Hematopoietic multipotent progenitor cell treated with erythropoietin and hydrocortisone succinate and interleukin-3 and kit ligand, for 6 days (in vitro differentiated cells): ENCODE data around the gene ARL15.

Experiments
- DNase-seq: peaks from one replicate; pipeline ENCODE4 v3.0.0-alpha.2; 2015

The ARL15 gene

DNA sequence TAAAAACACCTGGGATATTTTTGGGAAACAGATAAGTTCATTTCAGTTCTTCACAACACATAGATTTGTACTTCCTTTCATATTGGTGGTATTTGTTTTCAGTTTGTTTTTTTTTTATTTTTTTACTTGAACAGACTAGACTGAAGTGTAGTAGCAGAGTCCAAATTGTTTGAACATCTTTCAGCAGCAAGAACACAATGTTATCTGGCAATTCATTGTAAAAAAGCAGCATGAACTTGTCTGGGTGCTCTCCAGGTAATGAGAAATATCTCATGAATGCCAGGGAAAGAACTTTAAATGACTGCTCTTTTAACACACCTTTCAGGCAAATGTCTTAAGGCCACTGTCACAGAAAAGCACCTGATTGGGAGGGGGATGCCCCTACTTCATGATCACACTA lies 113.4 kb downstream of the ARL15 start:
- no peak for DNase-seq

DNA sequence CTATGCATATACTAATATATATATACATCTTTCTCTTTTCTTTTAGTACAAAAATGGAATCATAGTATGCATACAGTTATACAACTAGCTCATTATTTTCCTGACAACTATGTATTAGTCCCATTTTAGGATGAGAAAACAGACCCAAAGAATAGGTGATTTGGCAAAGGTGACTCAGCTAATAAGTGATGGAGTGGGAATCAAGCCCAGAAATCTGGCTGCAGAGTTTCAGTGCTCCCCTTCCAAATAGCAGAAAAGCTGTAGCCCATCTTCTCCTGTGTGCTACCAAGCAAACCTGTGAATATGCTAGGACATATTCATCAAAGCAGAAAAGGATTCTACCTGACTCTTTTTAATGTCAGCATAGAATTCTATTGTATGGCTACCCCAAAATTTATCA lies 114.7 kb downstream of the ARL15 start:
- no peak for DNase-seq

DNA sequence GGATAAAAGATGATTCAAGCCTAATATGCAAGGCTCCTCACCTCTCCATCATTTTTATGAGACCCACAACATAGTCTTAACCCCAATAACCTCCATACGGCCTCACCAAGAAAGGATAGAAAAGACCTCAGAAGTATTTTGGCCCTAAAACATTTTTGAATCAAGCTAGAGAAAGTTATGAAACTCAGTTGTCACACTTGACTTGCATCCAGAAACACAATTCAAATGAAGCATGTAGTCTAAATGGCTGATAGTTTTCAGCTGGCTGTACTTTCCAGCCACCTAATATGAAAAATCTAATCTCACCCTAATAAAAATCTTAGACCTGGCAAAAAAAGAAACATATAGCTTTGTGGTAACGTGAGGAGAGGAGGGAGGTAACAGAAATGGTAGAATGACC lies 116.1 kb downstream of the ARL15 start:
- DNase-seq: no peak

DNA sequence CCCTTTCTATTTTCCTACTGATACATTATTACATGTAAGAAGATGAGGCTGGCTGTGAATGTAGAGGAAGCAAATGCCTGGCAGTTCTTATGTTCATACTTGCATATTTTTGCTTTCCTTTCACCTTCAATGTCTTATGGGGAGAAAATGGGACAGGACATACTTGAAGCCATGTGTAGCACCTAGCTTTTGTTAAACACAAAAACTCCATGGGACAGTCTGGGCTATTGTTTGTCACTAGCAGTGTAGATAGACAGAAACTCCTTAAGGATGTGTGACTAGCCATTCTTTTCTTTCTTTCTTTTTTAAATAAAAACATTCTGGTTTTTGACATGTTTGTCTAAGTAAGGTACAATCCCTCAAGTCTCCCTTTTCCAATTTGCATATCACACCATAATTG lies 122.7 kb downstream of the ARL15 start:
- DNase-seq: no peak

DNA sequence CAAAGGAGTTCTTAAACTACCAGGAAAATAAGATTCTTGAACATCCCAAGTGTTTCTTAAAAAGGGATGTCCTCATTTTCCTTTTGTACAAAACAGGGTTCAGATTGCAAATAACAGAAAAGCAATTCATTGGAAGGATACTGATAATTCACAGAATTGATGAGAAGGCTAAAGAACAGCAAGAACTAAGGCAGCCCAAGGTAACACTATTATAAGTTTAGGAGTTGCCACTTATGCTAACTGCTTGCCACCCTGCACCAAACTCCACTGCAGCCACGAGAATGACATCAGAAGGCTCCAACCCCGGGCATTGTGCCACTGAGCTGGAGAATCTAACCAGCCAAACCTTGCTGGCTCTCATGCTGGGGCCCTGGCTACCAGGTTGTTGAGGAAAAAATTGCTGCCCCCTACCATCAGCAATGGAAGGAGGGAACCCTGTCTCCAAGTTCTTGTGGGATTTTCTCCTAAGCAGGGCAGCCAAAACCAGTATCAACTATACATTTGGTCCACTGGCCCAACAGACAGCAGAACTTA lies 123.4 kb downstream of the ARL15 start:
- no peak for DNase-seq

DNA sequence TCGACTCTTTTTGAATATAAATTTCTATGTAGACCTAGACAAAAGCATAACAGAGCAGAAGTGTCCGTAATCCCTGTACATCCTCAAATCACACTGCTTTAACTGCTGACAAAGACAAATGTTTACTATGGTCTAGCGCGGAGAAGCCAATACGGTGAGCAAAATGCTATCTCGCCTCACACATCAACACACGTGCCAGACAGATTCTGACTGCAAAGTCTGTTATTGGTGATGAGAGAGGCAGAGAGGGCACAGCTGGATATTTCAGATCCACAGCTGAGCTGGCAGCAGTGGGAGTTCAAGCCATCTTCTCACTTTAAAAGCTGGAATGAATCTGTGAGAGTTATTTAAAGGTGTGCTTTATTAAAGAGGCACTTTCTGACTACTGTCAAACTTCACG lies 124.3 kb downstream of the ARL15 start:
- DNase-seq: no peak

DNA sequence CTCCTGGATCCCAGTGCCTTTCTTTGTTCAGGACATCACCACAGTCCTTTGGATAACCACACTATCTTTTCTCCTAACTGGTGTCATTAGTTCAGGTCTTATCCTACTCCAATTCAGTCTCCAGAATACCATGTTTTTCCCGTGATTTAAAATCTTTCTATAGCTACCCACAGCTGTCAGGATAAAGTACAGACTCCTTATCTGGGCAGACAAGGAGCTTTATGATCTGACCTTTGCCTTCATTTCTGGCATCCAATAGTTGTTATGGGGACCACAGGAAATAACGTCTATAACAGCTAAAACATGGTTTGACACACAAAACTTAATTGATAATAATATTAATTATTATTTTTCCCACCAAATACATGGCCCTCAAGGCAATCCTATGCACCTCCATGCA lies 125.6 kb downstream of the ARL15 start:
- no peak for DNase-seq

DNA sequence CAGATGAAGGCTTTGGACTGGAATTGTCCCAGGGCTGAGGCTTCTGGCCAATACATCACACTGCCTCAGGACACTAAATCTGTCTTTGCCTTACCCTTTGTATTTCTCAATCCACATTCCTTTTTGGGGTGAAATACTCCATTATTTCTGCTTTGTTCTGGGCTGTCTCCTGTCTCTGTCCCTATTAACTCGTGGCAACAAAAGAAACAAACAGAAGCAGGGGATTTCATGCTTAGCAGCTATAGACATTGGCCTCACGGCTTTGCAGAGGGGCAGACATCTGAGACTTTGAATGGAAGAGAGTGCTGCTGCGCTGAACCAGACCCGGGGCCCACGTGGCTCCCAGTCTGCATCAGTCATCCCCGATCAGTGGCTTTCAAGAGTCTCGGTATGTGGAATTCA lies 129.7 kb downstream of the ARL15 start:
- no peak for DNase-seq

DNA sequence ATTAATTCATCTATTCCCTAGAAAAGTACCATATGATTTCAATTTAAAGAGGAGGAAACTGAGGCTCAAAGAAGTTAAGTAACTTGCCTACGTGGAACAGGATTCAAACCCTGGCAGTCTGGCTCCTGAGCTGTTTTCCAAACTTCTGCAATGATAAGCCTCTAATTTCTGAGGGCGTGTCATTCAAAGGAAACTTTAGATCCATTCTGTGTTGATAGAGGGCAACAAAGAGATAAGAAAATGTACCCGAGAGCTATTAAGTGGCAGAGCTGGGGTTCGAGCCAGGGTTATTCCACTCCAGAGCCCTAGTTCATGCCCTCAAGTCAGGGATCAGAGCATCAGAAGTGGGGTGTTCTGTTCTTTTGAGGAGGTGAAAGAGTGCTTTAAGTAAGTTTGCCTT lies 131.4 kb downstream of the ARL15 start:
- DNase-seq: no peak

DNA sequence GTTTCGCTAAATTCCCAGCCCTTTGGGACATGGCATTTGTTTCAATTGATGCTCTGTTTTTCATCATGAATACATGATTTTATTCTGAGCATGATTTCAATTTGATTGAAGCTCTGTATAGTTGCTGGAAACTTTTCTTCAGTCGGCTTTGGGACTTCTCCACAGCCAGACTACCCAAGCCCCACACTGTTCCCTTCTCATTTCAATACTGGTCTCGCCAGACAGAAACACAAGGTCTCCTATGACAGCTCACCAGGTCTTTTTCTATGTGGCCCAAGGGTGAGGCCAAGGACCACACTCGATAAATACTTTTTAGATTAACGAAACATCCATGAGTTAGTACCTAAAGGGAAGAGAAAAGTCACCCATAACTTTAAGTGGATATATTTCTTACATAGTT lies 132.2 kb downstream of the ARL15 start:
- no peak for DNase-seq

DNA sequence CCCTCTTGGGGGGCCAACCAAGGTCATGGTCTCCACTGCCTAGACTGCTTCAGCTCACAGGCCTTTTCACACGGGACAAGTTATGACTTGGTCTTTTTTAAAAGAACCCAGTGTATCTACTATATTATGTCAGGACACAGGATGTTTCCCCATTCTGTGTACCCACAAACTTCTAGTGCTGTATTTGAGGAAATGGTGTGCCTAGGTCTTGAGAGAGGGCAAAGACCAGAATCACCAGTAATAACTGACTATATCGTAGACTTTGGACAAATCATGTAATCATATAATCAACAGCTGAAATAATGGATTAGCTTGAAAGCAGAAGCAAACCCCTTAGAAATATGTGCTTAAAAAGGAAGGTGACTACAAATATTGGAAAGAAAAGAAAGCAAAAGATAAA lies 133.3 kb downstream of the ARL15 start:
- peak; percentile 30 for DNase-seq

DNA sequence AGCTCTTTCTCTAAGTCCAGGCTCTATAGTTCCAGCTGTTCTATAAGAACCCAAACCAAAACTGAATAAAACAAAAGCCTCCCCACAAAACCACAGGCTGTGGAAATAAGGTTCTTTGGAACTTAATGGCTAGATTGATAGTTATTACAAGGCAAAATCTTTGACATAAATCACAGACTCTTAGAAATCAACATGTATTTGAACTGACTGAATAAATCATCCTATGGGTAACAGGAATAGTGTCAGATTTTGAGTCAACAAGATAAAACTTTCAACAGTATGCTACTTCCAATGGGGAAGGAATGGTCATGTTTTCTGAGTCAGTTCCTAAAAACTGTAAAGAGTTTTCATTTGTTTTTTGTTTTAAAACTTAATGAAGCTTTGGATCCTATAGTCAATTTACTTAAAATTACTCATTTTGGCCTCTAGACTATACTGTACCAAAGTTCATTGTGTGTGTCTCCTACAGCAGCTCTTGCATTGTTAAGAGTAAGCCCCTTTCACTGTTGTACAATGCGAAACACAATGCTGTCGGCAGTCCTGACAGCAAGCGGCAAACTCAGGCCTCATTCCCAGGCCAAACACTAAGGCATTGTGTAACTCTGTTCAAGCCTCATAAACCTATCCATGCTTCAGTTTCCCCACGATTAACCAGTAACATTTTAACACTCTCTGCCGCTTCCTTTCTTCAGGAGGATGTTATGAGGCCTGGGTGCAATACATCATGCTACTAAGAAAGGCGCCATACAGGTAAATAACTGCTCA lies 134.1 kb downstream of the ARL15 start:
- no peak for DNase-seq

DNA sequence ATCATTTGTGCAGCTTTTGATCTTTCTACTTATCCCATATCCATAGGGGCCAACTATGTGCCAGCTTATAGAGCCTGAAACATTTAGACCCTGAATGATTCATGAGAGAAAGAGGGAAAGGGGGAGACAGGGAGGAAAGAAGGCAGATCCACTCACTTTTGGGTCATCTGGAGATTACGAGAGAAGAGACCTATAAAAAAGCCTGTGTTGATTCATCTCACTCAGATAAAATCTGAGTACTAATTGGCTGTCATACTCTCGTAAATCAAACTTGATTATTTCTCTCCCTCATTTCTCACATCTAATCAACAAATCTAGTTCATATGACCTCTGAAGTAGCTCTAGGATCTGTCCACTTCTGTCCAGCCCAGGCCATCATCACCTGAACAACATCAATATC lies 137.1 kb downstream of the ARL15 start:
- DNase-seq: no peak

DNA sequence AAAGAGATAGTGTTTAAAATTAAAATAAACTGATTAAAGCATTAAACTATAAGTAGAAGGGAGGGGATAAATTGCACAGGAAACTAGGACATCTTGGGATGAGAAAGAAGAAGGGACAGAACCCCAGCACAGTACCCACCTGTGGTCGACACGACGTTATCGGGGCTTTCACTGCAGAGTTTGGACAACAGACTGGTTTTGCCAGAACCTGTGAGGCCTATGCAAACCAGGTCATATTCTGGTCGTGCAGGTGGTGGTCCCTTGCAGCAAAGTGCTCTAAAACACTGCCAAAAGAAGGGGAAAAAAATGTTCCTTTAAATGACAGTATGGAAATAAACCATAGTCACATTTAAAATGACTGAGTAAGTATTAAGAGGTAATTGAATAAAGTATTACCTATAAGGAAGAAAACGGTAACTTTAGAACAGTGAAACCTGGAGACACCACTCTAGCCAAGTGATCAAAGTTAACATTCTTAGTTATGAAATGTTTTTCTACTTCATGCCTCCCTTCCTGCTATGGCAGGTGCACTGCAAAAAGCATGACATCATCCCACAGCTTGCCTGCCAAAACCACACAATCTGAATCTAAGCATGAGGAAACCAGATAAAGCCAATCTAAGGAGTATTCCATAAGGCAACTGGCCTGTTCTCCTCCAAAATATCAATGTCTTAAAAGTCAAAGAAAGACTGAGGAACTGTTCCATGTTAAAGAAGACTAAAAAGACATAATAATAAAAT lies 138.6 kb downstream of the ARL15 start:
- DNase-seq: peak; percentile 35

DNA sequence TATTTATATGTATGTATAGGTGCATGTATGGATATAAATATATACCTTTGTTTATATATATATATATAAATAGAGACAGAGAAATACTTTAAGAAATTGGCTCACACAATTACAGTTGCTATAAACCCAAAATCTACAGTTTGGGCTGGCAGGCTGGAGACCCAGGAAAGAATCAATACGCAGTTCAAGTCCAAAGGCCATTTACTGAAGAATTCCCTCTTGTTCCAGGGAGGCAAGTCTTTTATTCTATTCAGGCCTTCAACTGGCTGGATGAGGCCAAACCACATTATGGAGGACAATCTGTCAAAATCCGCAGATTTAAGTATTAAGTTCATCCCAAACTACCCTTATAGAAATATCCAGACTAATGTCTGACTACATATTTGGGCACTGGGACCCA lies 144.7 kb downstream of the ARL15 start:
- DNase-seq: no peak

DNA sequence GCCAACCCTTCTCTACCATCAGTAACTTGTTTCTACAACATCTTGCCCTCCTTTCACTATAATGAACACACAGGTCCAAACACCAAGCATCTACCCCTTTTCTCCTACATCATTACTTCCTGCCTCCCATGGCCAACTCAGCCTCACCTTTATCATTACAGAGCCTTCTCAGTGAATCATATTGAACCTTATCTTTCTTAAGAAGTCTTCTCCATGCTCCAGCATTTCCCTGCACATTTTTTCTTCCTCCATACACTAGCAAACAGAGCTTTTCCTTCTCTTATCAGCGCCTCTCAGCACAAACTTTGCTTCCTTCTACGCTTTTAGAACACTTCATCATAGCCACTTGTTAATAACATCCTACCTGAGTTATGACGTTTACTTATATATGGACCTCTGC lies 148.2 kb downstream of the ARL15 start:
- no peak for DNase-seq

DNA sequence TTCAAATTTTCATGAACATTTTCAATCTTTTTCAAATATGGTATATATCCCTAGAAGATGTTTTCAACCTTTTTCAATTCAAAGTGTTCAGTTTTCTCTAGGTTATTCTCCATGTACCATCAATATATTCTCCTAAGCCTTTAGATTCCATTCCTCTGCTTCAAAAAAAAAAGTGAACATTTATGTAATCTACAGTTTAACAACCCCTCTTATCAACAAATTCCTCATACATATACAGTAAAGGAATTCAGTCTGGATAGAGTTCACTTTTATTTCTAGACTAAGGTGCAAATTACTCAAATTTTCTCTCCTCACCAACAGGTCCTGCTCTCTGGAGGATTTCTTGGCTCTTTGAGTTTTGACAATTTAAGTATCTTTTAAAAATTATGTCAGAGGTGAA lies 150.0 kb downstream of the ARL15 start:
- DNase-seq: no peak

DNA sequence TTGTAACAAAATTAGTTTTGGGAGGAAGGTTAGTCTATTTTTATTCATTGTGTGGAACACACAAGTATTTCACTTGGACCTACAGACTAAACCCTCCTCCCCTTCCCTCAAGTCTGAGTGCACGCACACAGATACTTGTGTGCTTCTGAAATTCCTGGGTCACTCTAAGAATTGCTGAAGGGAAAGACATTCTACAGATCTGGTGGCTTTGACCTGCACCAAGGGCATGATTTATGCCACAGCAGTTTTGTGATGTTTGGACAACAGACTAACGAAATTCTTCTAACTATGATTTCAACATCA lies 150.5 kb downstream of the ARL15 start:
- no peak for DNase-seq

DNA sequence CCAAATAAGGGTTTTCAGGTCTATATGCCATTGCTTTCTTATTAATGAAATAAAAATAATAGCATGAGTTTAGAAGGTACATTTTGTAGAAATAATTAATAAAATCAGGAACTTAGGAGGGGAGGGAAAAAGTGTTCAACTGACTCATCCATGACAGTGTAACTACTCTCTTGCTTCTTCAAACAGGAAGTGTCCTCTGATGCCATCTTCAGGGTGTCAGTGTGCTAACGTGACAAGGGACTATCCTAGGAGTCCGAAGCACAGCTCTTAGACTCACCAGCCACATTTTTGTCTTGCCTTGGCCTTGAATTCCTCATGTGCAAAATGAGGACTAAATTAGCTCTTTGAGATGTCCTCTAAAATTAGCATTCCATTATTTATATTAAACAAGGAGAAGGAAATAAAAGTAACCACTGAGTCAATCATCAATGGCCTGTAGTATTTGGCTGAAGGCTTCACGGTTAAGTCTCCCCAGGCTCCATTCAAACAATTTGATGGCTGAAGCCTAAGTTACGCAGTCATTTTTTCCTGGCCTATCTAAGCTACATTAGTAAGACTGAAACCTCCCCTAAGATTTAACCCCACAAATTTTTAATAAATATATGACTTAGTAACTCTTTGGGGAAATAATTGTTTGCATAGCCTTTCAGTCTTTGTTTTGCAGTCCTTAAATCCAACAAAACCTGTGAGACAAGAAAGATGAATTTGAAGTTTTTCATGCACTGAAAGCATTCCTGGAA lies 151.1 kb downstream of the ARL15 start:
- peak; percentile 55 for DNase-seq

DNA sequence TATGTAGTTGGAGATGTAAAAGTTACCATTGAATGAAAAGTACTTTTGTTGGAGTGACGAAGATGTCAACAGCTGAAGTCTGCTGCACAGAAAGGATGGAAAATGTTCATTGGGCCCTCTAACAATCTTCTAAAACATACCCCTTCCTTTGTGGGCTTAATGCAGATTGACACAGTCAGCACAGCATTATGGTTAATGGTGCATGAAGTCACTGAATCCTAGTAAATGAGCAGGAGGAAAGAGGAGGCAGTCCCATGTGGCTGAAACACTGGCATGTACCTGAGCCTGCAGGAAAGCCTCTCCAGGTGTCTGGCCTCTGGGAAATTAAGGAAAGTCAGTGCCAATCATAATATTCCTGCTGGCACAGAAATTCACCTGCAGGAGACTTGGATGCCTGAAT lies 153.8 kb downstream of the ARL15 start:
- no peak for DNase-seq

DNA sequence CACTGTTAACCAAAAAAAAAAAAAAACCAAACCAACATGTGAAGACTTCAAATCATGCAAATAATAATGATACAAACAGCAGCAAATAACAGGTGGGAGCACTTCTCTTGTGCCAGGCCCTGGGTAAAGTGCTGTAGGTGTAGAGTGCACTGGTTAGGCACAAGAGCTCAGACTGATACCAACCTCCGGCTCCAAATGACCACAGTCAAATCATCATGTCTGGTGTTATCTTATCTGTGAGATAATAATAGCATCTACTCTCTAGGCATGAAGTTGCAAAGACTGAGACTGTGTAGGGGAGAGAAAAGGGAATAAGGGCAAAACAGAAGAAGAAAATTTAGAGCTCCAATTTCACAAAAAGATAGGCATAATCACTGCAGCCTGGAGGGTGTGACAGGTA lies 159.5 kb downstream of the ARL15 start:
- DNase-seq: no peak

DNA sequence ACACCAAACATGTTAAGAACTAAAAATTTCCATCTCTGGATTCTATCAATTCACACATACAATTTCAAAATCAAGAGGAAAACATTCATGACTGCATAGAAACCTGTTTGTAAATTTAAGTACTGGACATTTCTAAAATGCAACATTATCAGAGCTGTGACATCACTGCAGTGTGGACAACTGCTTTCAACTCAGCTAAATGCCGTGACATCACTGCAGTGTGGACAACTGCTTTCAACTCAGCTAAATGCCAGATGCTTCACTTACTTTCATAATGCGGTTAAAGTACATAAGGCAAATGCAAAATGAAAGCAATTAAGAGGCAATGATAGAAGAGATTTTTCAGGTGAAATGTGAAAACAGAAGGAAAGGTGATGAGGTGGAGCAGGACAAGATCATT lies 161.5 kb downstream of the ARL15 start:
- DNase-seq: no peak

DNA sequence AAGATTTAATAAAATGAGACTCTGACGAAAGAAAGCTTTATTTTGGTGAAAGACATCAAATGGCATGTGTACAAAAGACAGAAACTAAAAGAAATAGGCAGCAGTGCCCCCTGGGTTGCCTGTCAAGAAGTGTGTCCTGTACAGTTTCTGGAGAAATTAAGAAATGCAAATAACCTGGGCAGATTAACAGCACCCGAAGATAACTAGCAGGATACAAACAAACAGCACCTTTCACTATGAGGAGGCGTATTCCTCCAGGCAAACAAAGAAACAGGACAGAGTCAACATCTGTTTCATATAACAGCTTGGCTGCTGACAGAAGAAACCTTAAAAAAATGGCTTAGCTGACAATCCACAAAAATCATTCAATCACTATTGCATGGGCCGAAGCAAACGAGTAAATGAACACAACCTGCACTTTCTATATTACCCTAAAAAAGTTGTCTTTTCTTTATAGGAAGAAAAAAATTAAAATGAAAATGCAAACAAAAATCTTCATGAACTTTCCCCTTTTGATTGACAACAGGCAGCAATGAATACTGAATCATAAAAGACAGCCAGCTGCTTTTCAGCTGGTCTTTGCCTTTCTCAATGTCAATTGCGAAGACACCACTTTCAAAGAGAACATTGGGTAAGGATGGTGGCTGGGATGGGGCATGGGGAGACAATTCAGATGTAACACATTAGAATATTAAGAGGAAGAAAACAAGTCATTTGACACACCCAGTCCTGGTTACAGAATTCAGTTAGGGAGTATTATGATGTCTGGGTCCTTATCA lies 162.1 kb downstream of the ARL15 start:
- DNase-seq: no peak
